DND-41 (cell line): ENCODE results near the gene GREB1.

Experiments used
- ATAC-seq: fragments of 200-7000 bp; cut with Tn5 transposase; 3 replicates; pipeline ENCODE4 v1.9.1; 2021; ENCODE audit warnings: low read depth; ENCODE audit not compliant: insufficient read depth
- DNase-seq: peaks from one replicate; pipeline ENCODE4 v3.0.0-alpha.2; 2020
- H2AFZ ChIP-seq: 2 replicates; pipeline ENCODE4 v1.6.0; 2012; ENCODE audit warnings: low read depth, low read length
- H3K27ac ChIP-seq: 2 replicates; pipeline ENCODE4 v1.5.1; 2012; ENCODE audit warnings: low read length, inconsistent platforms
- H3K27me3 ChIP-seq: fragments of 200-600 bp; sonication (generic); 2 replicates; pipeline ENCODE4 v1.6.0; 2012; ENCODE audit warnings: low read length, mild to moderate bottlenecking, inconsistent platforms; ENCODE audit not compliant: insufficient read depth, poor library complexity
- H3K36me3 ChIP-seq: 2 replicates; pipeline ENCODE4 v1.5.1; 2012; ENCODE audit warnings: low read length, inconsistent platforms; ENCODE audit not compliant: insufficient read depth
- H3K4me1 ChIP-seq: 2 replicates; pipeline ENCODE4 v1.5.1; 2012; ENCODE audit warnings: mild to moderate bottlenecking, low read length; ENCODE audit not compliant: insufficient read depth
- H3K4me2 ChIP-seq: 2 replicates; pipeline ENCODE4 v1.6.0; 2012; ENCODE audit warnings: mild to moderate bottlenecking, moderate library complexity, low read length, inconsistent platforms; ENCODE audit not compliant: insufficient read depth
- H3K4me3 ChIP-seq, 2 experiments: fragments of 200-600 bp in 1 of 2; shearing (Covaris generic) in 1 of 2; 2 replicates each; pipeline ENCODE4 v1.5.1; 2012 to 2016; ENCODE audit warnings: inconsistent platforms in 2 of 2, low read length in 2 of 2, mild to moderate bottlenecking in 2 of 2, low read depth in 1 of 2, moderate library complexity in 1 of 2
- H3K79me2 ChIP-seq: 2 replicates; pipeline ENCODE4 v1.6.0; 2012; ENCODE audit warnings: low read length, inconsistent platforms; ENCODE audit not compliant: insufficient read depth
- H3K9ac ChIP-seq: 2 replicates; pipeline ENCODE4 v1.6.0; 2012; ENCODE audit warnings: low read depth, mild to moderate bottlenecking, inconsistent platforms, low read length, moderate library complexity
- H3K9me3 ChIP-seq: 2 replicates; pipeline ENCODE4 v1.5.1; 2012; ENCODE audit warnings: low read length, moderate library complexity, mild to moderate bottlenecking, inconsistent platforms; ENCODE audit not compliant: insufficient read depth, severe bottlenecking
- H4K20me1 ChIP-seq: 2 replicates; pipeline ENCODE4 v1.6.0; 2012; ENCODE audit warnings: low read length; ENCODE audit not compliant: insufficient read depth
- CTCF ChIP-seq: IDR thresholded peaks from 2 replicates; pipeline ENCODE4 v1.5.1; 2012; ENCODE audit warnings: borderline replicate concordance, low read length, moderate library complexity, mild to moderate bottlenecking; ENCODE audit not compliant: poor library complexity, severe bottlenecking; ENCODE audit errors: extremely low read depth
- EZH2 ChIP-seq: IDR thresholded peaks from 3 replicates; pipeline ENCODE4 v1.6.1; 2012; ENCODE audit warnings: borderline replicate concordance, low read depth, mild to moderate bottlenecking, moderate library complexity, low read length, inconsistent platforms; ENCODE audit not compliant: severe bottlenecking

The GREB1 gene

GRCh38 chr2:11563784-11564666, 30.2 kb downstream of the GREB1 start:
- no peak overlapping the region for H2AFZ ChIP-seq
- no peak for TF ChIP-seq EZH2
- TF ChIP-seq CTCF: no peak
- ATAC-seq (no peak), DNase-seq (no peak)
- H3K36me3 ChIP-seq: no peaks in the 10 kb centered on the region
- H3K27me3 ChIP-seq: no peaks in the 10 kb centered on the region
- no peak overlapping the region for H3K27ac ChIP-seq
- no peaks in the 10 kb centered on the region for H3K9me3 ChIP-seq
- H4K20me1 ChIP-seq: no peaks in the 10 kb centered on the region
- no peak overlapping the region for H3K9ac ChIP-seq
- no peaks in the 10 kb centered on the region for H3K79me2 ChIP-seq
- no peak overlapping the region for H3K4me3 ChIP-seq
- H3K4me2 ChIP-seq: no peak overlapping the region
- H3K4me1 ChIP-seq: no peaks in the 10 kb centered on the region

- no peak for TF ChIP-seq EZH2
- TF ChIP-seq CTCF: no peak
- no peaks in the 10 kb centered on the region for H3K27me3 ChIP-seq
- ATAC-seq: 0 out of 3 replicates have a peak, but pooled peaks have one; percentile 52
Observed at GRCh38 chr2:11564816-11565567, 31.1 kb downstream of the GREB1 start.

GRCh38 chr2:11566383-11566782, 32.5 kb downstream of the GREB1 start:
- DNase-seq: no peak
- no peaks in the 10 kb centered on the region for H4K20me1 ChIP-seq

More at GRCh38 chr2:11564816-11565567, 31.1 kb downstream of the GREB1 start:
- H2AFZ ChIP-seq: no peak overlapping the region
- no peak overlapping the region for H3K27ac ChIP-seq
- no peaks in the 10 kb centered on the region for H3K9me3 ChIP-seq
- H3K4me3 ChIP-seq: no peak overlapping the region
- H4K20me1 ChIP-seq: no peaks in the 10 kb centered on the region
- H3K4me2 ChIP-seq: no peak overlapping the region
- no peaks in the 10 kb centered on the region for H3K79me2 ChIP-seq
- no peaks in the 10 kb centered on the region for H3K4me1 ChIP-seq
- DNase-seq: peak; percentile 16
- no peaks in the 10 kb centered on the region for H3K36me3 ChIP-seq
- no peak overlapping the region for H3K9ac ChIP-seq

More at GRCh38 chr2:11566383-11566782, 32.5 kb downstream of the GREB1 start:
- no peak overlapping the region for H3K4me3 ChIP-seq
- TF ChIP-seq EZH2 (no peak), CTCF (no peak)
- H3K9me3 ChIP-seq: no peaks in the 10 kb centered on the region
- H3K27ac ChIP-seq: no peak overlapping the region
- no peak overlapping the region for H3K9ac ChIP-seq
- H3K4me1 ChIP-seq: no peaks in the 10 kb centered on the region
- H3K4me2 ChIP-seq: no peak overlapping the region
- H3K79me2 ChIP-seq: no peaks in the 10 kb centered on the region
- H2AFZ ChIP-seq: no peak overlapping the region
- no peak for ATAC-seq
- H3K36me3 ChIP-seq: no peaks in the 10 kb centered on the region
- no peaks in the 10 kb centered on the region for H3K27me3 ChIP-seq
